HG02981 (cell line): Measurements from ENCODE around the gene YPEL2.

Source experiments
- ATAC-seq: cut with Tn5 transposase; IDR thresholded peaks from one replicate; pipeline ENCODE4 v1.9.1; 2021; ENCODE audit warnings: mild to moderate bottlenecking, moderate library complexity; ENCODE audit not compliant: unreplicated experiment

YPEL2 gene

DNA sequence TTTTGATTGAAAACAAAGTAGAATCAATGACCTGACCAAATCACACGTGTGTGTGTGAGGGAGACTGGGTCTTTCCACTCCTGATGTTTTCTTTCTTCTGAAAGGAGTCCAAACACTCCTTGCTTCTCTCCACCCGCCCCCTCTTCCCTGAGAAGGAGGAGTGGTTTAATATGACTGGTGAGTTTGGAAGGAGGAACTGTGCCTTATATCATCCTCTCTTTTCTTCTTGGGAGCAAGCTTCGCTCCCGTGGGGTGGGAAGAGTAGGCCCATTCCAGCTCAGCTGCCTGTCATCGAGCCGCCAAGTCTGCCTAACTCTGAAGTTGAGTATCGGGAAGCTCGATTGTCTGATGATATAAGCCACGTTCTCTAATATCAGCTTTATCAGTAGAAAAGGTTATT, 96.5 kb downstream of the YPEL2 start:
- no peak for ATAC-seq

DNA sequence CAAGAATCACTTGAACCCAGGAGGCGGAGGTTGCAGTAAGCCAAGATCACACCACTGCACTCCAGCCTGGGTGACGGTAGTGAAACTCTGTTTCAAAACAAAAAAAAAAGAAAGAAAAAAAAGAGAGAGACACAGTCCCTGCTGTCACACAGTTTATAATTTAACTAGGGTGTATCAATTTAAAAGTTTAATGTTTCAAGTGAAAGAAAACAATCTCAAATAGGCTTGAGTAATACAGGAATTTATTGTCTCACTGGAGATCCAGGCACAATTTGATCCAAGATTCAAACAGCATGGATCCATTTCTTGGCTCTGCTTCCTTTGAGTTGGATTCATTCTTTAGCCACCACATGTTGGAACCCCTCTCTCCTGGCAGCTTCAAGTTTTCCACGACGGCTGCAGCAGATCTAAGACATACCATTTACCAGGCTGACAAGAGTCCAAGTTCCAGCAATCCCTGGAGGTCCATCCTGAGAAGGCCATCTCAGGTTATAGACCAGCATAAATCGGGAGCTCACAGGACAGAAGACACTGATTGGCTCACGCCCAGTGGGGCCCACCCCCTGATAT, 97.5 kb downstream of the YPEL2 start:
- ATAC-seq, result no peak

DNA sequence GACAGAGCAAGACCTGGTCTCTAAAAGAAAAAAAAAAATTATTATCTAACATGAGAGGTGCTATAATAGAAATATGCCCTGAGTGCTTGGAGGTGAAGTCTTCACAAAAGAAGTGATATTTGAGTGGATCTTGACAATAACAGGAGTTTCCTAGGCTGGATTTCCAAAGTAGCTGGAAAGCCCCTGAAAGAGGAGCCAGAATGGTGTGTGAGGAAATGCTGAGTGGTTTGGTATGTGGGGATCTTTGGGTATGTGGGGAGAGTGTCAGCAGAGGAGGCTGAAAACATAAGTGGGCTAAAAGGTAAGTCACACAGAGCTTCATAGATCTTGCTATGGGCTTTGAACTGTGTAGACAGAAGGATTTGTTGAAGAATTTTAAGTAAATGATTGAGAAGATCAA, 100.1 kb downstream of the YPEL2 start:
- ATAC-seq, result no peak

DNA sequence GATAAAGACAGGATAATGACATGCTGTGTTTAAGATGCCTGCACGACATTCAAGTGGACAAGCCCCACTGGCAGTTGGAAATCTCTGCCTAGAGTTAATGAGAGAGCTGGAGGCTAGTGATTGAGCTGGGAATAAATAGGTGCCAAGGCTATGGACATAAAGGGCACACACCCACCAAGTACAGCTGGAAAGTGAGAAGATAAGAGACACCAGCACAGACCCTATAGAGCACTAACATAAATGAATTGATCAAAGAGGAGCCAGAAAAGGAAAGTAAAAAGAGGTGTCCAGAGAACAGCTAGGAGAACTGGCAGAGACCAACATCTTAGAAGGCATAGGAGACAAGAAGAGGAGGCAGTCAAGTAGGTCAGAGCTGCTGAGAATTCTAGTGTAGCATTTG, 101.2 kb downstream of the YPEL2 start:
- ATAC-seq, result no peak

DNA sequence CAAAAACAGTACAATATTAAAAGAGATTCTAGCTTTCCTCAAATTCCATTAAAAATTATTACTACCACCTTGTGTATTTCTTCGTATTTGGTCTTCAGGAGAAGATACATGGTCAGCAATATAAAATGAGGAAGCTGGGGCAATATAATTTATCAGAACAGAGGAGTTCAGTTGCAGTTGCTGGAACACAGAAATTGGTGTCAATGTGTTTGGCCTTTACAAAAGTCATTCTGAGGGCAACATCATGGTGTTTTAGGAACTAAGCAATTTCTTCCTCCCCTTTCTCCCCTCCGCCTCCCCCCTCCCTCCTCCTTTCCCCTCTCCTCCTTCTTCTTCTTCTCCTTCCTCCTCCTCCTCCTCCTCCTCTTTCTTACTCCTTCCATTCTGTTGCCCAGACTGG, 102.1 kb downstream of the YPEL2 start:
- no peak for ATAC-seq

DNA sequence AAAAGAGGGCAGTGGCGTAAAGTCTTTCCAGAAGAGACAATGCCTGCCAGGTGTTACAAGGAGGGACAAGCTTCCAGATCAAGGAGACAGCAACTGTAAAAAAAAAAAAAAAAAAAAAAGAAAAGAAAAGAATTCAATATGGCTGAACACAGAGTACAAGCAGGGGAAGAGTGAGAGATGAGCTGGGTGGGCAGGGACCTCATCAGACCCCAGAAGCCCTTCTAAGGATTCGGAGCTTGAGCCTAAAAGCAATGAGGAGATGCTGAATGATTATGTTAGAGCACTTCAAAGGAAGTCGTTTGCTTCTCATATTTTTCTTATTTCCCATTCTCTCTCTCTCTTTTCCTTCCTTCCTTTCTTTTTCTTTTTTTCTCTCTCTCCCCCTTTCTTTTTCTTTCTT, 103.0 kb downstream of the YPEL2 start:
- ATAC-seq, result no peak

DNA sequence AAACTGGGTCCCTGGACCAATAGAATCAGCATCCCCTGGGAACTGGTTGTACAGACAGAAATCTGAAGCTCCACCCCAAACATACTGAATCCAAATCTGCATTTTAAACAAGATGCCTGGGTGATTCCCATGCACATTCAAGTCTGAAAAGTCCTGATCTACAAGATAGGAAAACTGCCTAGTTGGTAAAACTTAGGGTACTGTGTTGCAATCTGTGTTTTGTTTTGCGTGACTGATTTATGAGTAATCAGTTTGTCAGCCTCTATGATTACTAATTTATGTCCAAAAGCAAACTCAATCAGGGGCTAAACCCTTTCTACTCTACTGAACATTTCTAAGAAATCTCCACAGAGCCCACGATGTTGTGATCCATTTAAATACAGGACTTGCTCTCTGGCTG, 103.8 kb downstream of the YPEL2 start:
- ATAC-seq, result no peak

DNA sequence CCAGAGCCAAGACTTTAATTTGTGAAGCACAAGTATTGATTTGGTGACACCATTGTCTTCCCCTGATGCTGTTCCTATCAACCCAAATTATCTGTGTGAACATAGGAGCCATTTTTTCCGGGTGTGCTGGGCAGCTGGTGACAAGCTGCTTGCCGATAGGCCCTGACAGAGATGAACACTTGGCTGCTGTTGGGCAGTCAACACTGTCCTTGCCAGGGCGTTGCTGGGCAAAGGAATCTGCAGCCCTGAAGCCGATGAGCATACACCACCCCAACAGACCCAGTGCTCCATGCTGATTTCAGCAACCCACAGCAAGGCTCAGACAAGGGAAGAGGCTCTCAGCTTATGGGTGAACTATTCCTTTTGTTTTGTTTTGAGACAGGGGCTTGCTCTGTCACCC, 105.4 kb downstream of the YPEL2 start:
- ATAC-seq, result no peak

DNA sequence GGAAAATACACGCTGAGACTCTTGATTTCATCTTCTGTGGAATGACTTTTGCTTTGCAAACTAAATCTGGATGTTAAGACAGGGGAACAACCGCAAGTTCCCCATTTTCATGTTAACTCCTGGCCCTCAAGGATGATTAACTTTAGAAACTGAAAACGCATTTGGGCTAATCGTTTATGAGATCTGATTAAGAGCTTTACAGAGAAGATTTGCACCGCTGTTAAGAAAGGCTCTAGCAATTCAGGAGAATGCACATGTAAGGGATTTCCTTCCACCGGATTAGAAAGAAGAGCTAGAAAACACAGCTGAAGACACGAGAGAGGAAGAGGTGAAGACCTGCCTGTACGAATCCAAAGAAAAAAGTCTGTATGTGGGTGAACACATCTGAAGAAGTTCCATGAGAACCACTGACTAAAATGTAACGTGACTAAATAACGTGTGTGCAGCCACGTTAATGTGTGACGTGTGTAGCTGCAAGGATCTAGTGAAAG, 106.4 kb downstream of the YPEL2 start:
- no peak for ATAC-seq

DNA sequence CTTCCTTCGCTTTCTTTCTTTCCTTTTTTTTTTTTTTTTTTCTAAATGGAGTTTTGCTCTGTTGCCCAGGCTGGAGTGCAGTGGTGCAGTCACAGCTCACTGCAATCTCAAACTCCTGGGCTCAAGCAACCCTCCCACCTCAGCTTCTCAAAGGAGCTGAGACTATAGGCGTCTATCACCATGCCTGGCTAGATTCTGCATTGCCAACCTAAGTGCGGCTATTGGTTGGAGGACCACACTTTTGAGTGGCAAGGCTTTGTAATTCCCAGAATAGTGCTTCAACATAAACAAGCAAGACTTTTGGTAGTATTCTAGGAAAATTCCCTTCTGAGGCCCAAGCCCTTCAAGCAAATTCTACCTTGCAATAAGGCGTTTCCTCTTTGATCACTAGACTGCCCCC, 107.8 kb downstream of the YPEL2 start:
- no peak for ATAC-seq

DNA sequence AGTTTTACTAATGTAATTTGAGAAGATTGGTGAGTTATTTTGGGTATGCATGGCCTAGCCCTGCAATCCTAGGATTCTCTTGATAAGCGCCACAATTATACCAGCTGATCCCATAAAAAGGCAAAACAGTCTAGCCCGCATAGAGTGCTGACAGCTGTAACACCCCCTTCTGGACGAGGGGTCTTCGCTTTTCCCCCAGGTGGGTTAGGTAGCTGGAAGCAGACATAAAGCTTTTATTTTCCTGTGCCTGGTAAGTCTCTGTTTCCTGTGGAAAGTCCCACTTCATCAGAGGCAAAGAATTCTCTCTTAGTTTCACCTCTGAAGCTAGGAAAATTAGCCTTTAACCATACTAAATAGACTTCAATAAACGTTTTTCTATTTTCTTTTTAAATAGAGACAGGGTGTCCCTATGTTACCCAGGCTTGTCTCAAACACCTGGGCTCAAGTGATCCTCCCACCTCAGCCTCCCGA, 108.3 kb downstream of the YPEL2 start:
- ATAC-seq, result no peak

DNA sequence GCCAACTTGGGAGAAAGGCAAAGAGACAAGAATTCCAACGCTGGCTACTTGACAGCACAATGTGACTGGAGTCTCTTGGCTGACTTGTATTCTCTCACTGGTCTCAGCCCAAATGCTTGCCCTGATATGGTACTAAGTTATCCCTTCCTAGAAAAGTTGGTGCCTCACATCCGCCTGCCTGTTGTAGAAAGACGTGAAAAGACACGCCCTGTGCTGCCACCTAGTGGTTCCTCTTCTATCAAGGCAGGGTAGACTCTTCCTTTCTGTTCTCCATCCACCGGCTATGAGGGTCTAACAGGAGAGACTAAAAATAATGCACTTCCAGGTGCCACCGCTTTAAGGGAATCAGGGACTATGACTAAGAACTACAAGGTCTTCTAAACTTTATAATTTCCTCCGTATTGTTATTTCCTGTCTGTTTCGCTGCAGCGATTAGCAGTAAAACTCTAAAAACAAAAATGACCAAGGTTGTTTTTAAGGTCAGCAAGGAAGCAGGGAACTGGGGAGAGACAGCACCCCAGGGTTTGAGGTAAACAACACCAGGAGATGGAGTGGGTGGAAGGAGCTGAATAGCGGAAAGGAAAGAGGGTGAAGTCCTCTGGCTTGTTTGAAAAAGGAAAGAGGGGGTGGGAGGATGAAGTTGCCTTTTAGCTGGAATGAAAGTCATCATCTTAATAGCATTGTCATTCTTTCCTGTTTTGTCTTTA, 109.5 kb downstream of the YPEL2 start:
- ATAC-seq, result peak; percentile 63

DNA sequence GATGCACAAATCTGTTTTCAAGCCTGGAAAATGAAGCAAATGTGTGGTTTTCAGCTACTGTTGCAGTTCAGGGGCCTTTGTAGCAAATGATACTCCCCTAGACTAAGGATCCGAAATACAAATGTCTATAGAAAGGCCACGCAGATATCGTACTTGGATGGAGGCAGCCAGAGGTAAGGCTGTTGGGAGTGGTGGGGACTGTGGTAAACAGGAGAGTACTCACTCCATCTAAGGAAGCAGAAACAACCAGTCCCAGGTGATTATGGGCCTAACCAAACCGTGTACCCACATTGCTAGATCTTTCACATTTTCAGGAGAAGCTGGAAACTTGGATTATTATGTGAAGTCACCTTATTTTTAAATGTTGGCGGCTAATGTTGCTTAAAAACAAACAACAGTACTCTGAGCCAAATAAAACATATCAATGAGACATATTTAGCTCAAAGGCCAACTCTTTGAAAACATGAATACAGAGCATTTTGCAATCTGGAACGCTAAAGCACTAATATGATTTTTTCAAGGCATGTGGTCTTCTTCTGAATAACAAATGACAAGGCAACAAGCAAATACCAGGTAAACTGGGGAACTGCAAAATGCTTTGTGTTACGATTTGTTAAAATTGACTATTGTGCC, 110.1 kb downstream of the YPEL2 start:
- no peak for ATAC-seq

DNA sequence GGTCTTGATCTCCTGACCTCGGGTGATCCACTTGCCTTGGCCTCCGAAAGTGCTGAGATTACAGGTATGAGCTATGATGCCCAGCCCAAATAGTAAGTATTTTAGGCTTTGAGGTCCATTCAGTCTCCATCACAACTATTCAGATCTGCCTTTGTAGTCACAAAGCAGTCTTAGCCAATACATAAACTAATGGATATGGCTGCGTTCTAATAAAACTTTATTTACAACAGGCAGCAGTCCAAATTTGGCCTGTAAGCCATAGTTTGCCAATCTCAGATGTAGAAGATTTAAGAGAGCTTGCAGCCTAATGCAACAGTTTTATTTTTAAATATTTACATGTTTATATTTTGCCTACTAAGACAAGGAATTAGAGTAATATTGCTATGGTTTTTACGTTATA, 111.7 kb downstream of the YPEL2 start:
- ATAC-seq, result no peak
